Measurements from ENCODE around the gene SLCO3A1.
"Not testable (repeated sequence)": the region's sequence is repeated elsewhere in the genome, so short reads cannot be mapped to it uniquely, and the experiment has no call there.

Gene SLCO3A1

DNA sequence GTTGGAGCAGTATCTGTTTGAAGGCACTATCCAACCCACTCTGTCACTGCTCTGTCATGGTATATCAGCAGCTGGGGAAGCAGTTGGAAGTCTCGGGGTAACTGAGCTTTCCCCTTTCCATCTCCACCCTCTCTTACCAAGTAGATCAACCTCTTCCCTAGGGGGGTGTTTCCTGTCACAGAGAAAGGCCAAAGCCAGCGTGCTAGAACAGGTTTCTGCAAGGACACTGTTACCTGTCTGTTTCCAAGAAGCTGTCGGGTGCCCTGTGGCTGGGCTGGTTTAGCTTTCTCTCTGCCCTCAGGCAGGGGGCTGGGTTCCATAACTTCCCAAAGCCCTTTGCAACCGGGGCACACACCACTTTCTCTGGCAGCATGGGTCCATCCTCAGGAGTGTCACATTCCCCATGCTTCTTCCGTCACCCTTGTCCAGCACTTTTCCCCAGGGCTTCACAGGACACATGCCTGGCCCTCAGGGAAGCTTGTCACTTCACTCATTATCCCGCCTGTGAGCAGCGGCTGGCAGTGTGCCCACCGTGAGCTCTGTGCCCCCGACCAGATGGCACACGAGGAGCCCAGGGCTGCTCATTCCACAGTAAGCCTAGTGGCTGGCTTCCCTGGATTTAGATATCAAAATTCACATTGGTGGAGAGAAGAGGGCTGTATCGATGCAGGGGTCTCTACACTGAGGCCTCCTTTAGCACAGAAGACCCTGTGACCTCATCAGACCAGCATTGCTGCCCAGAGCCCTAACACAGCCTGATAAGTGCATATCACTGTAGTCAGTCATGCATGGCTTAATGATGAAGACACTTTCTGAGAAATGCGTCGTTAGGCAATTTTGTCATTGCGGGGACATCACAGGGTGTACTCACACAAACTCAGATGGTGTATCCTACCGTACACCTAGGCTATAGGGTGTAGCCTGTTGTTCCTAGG, 205.8 kb downstream of the SLCO3A1 start:
- no peak overlapping the region for H2AFZ ChIP-seq (ENCODE audit: low read length)
- H3K4me3 ChIP-seq (ENCODE audit: low read length, poor library complexity, severe bottlenecking) = no peak overlapping the region
- H3K9me3 ChIP-seq (ENCODE audit: insufficient read depth, low read depth, low read length) = no peaks in the 10 kb centered on the region
- H3F3A ChIP-seq (ENCODE audit: low read depth) = no peaks in the 10 kb centered on the region
- TF ChIP-seq, protein P1, sequence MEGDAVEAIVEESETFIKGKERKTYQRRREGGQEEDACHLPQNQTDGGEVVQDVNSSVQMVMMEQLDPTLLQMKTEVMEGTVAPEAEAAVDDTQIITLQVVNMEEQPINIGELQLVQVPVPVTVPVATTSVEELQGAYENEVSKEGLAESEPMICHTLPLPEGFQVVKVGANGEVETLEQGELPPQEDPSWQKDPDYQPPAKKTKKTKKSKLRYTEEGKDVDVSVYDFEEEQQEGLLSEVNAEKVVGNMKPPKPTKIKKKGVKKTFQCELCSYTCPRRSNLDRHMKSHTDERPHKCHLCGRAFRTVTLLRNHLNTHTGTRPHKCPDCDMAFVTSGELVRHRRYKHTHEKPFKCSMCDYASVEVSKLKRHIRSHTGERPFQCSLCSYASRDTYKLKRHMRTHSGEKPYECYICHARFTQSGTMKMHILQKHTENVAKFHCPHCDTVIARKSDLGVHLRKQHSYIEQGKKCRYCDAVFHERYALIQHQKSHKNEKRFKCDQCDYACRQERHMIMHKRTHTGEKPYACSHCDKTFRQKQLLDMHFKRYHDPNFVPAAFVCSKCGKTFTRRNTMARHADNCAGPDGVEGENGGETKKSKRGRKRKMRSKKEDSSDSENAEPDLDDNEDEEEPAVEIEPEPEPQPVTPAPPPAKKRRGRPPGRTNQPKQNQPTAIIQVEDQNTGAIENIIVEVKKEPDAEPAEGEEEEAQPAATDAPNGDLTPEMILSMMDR (conservative IDR thresholded peaks at IDR 0.05; ENCODE audit: low read length) = no peak
- TF ChIP-seq EZH2phosphoT487 (IDR thresholded peaks at IDR 0.05; ENCODE audit: borderline replicate concordance) = no peak
- H3K36me3 ChIP-seq (ENCODE audit: insufficient read depth, low read length) = no peaks in the 10 kb centered on the region
- no peaks in the 10 kb centered on the region for H3K4me1 ChIP-seq (ENCODE audit: insufficient read depth, low read length, poor library complexity, severe bottlenecking)
- H3K9ac ChIP-seq (ENCODE audit: low read depth, low read length, poor library complexity, severe bottlenecking) = no peak overlapping the region
- no peaks in the 10 kb centered on the region for H3K79me2 ChIP-seq (ENCODE audit: insufficient read depth, low read length)
- H3K27me3 ChIP-seq (ENCODE audit: insufficient read depth, low read length, poor library complexity, severe bottlenecking) = no peaks in the 10 kb centered on the region
- H3K4me2 ChIP-seq (ENCODE audit: low read depth, low read length, poor library complexity, severe bottlenecking) = no peak overlapping the region
- H3K9me2 ChIP-seq (replicated peaks; ENCODE audit: low read depth, low read length) = no peaks in the 10 kb centered on the region
- no peaks in the 10 kb centered on the region for H4K20me1 ChIP-seq (ENCODE audit: insufficient read depth, low read length, poor library complexity, severe bottlenecking)

DNA sequence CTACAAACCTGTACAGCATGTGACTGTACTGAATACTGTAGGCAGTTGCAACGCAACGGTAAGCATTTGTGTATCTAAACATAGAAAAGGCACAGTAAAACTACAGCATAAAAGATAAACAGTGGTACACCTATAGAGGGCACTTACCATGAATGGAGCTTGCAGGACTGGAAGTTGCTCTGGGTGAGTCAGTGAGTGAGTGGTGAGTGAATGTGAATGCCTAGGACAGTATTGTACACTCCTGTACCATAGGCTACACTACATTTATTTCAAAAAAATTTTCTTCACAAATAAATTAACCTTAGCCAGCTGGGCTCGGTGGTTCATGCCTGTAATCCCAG, 206.4 kb downstream of the SLCO3A1 start:
- H3K9me2 ChIP-seq (replicated peaks; ENCODE audit: low read depth, low read length); H3K9ac ChIP-seq (ENCODE audit: low read depth, low read length, poor library complexity, severe bottlenecking); H3K79me2 ChIP-seq (ENCODE audit: insufficient read depth, low read length); H3K9me3 ChIP-seq (ENCODE audit: insufficient read depth, low read depth, low read length); H3K4me3 ChIP-seq (ENCODE audit: low read length, poor library complexity, severe bottlenecking); H3F3A ChIP-seq (ENCODE audit: low read depth); H3K36me3 ChIP-seq (ENCODE audit: insufficient read depth, low read length); H4K20me1 ChIP-seq (ENCODE audit: insufficient read depth, low read length, poor library complexity, severe bottlenecking); H3K27me3 ChIP-seq (ENCODE audit: insufficient read depth, low read length, poor library complexity, severe bottlenecking); H3K4me1 ChIP-seq (ENCODE audit: insufficient read depth, low read length, poor library complexity, severe bottlenecking); H3K4me2 ChIP-seq (ENCODE audit: low read depth, low read length, poor library complexity, severe bottlenecking); H2AFZ ChIP-seq (ENCODE audit: low read length): not testable (repeated sequence)

DNA sequence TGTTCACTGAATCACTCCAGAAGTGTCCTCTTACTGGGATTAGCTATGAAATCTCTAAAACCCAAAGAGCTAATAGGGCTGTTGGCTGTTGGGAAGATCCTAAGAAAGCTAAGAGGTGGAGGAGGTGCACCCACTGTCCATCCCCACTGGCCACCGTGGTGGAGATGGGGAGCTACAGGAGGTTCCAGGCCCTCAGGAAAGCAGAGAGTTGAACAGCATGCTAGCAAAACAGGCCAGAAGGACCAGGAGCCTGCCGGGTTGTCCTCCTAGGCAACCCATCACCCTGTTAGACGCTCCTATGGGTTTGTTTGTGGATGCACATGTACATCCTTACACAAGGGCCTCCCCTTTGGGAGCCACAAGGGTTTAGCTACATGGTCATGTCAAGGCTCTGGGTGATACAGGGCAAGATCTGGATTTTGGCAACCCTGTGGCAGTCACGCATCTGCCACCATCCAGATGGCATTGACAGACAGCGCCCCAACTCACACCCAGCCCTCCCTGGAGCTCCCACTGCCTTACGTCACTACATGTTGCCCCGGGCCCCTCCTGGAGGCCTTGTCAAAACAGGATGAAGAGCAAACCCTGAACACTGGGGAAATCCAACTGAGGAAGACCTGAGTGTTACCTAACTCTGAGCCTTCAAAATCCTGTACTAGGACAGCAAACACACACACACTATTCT, 208.1 kb downstream of the SLCO3A1 start:
- Histone ChIP-seq H4K20me1 (ENCODE audit: insufficient read depth, low read length, poor library complexity, severe bottlenecking) (no peaks in the 10 kb centered on the region), H3K79me2 (ENCODE audit: insufficient read depth, low read length) (no peaks in the 10 kb centered on the region), H3K9me2 (replicated peaks; ENCODE audit: low read depth, low read length) (no peaks in the 10 kb centered on the region), H3K4me3 (ENCODE audit: low read length, poor library complexity, severe bottlenecking) (no peak overlapping the region), H3K4me2 (ENCODE audit: low read depth, low read length, poor library complexity, severe bottlenecking) (no peak overlapping the region), H2AFZ (ENCODE audit: low read length) (no peak overlapping the region), H3K27me3 (ENCODE audit: insufficient read depth, low read length, poor library complexity, severe bottlenecking) (no peaks in the 10 kb centered on the region), H3K36me3 (ENCODE audit: insufficient read depth, low read length) (no peaks in the 10 kb centered on the region), H3K9ac (ENCODE audit: low read depth, low read length, poor library complexity, severe bottlenecking) (no peak overlapping the region), H3F3A (ENCODE audit: low read depth) (no peaks in the 10 kb centered on the region), H3K4me1 (ENCODE audit: insufficient read depth, low read length, poor library complexity, severe bottlenecking) (no peaks in the 10 kb centered on the region), H3K9me3 (ENCODE audit: insufficient read depth, low read depth, low read length) (no peaks in the 10 kb centered on the region)
- TF ChIP-seq, protein P1 (conservative IDR thresholded peaks at IDR 0.05; ENCODE audit: low read length) = no peak
- no peak for TF ChIP-seq EZH2phosphoT487 (IDR thresholded peaks at IDR 0.05; ENCODE audit: borderline replicate concordance)

All from Loucy (cell line).